Uterus (tissue), 4 donors: ENCODE data around the gene PURA. TPM values are rescaled to one million over a fixed set of nuclear protein-coding genes. Genes with fewer than 3 reads are reported as not detected.
A peak's percentile ranks its signal among the peaks of the same experiment; 100 is the strongest.
"Not testable (repeated sequence)": the region's sequence is repeated elsewhere in the genome, so short reads cannot be mapped to it uniquely, and the experiment has no call there.

Experiments
- DNase-seq, 2 donors: peaks; one replicate each; pipeline ENCODE4 v3.0.0-alpha.2; 2019 to 2020
- H3K27ac ChIP-seq, 2 donors: fragments of 200-600 bp; sonication (generic); 1 replicate in 1 of 2; 2 replicates in 1 of 2; pipeline ENCODE4 v1.5.1; 2016 to 2018
- H3K27me3 ChIP-seq, 2 donors: fragments of 200-600 bp; sonication (generic); one replicate each; pipeline ENCODE4 v1.5.1; 2018 to 2019; ENCODE audit warnings: control low read depth in 1 of 2
- H3K36me3 ChIP-seq, 2 donors: fragments of 200-600 bp; sonication (generic); one replicate each; pipeline ENCODE4 v1.5.1; 2019; ENCODE audit warnings: control low read depth in 1 of 2
- H3K4me1 ChIP-seq, 2 donors: fragments of 200-600 bp; sonication (generic); one replicate each; pipeline ENCODE4 v1.5.1; 2018 to 2019; ENCODE audit warnings: control low read depth in 1 of 2
- H3K4me3 ChIP-seq, 2 donors: fragments of 200-600 bp; sonication (generic); 1 replicate in 1 of 2; 2 replicates in 1 of 2; pipeline ENCODE4 v1.5.1; 2018 to 2019; ENCODE audit warnings: mild to moderate bottlenecking in 1 of 2
- H3K9me3 ChIP-seq, 2 donors: fragments of 200-600 bp; sonication (generic); one replicate each; pipeline ENCODE4 v1.5.1; 2019; ENCODE audit warnings: control low read depth in 1 of 2
- CTCF ChIP-seq, 4 experiments: fragments of 200-600 bp in 2 of 4; fragments of 450-650 bp in 2 of 4; sonication (generic) in 2 of 4; IDR thresholded peaks; one replicate each; pipeline ENCODE4 v1.5.1; 2016 to 2019; ENCODE audit warnings: antibody characterized with exemption in 4 of 4, mild to moderate bottlenecking in 2 of 4, moderate library complexity in 1 of 4
- POLR2A ChIP-seq, 2 donors: fragments of 450-650 bp; IDR thresholded peaks; one replicate each; pipeline ENCODE4 v1.6.1; 2016; ENCODE audit warnings: antibody characterized with exemption in 2 of 2, mild to moderate bottlenecking in 1 of 2, moderate library complexity in 1 of 2
- intact Hi-C: fragments of 100-400 bp; cut with DNase I; formaldehyde crosslinking; loops from one replicate; pipeline ENCODE4 v1.15.1; 2023; ENCODE audit warnings: low total_unique reads
- total RNA-seq, 4 donors: library from RNA; depleted of rRNA in 3 of 4; stranded (reverse); fragments of >200 nt in 3 of 4; gene quantifications; one replicate each; pipeline versions ENCODE4 v1.1.0 to v1.2.4, GENCODE V29; 2014 to 2023
- donor health status: DM: yes; HTN: yes; CAD: no.

Gene PURA
- total RNA-seq, 4 donors from 2014 or later, result 16.1 to 48.9 (median 22.2) TPM

GRCh38 chr5:140153255-140153654 lies 39.3 kb downstream of the PURA start:
- intact Hi-C loops, result loop anchor here (5.0 to 10.0 kb wide), 2 partner anchors 81 to 368 kb away; no protein-coding TSS in a partner anchor
- Histone ChIP-seq H3K27ac (no peak overlapping the region), H3K4me1 (peaks cover 0 to 3% of the 10 kb centered on the region in 2 donors), H3K36me3 (no peaks in the 10 kb centered on the region), H3K9me3 (no peaks in the 10 kb centered on the region), H3K4me3 (no peak overlapping the region), H3K27me3 (no peaks in the 10 kb centered on the region)
- no peak for DNase-seq
- no peak for TF ChIP-seq POLR2A (IDR thresholded peaks at IDR 0.05)
- TF ChIP-seq CTCF (IDR thresholded peaks at IDR 0.05), result no peak

GRCh38 chr5:140153905-140154304 lies 40.0 kb downstream of the PURA start:
- H3K36me3 ChIP-seq, result no peaks in the 10 kb centered on the region
- intact Hi-C loops, result loop anchor here (5.0 to 10.0 kb wide), 2 partner anchors 82 to 369 kb away; no protein-coding TSS in a partner anchor

GRCh38 chr5:140154710-140155381 lies 40.9 kb downstream of the PURA start:
- not testable (repeated sequence) for DNase-seq, H3K27ac ChIP-seq, H3K27me3 ChIP-seq, H3K36me3 ChIP-seq, H3K9me3 ChIP-seq, H3K4me1 ChIP-seq, H3K4me3 ChIP-seq
- intact Hi-C loops, result loop anchor here (5.0 to 10.0 kb wide), 2 partner anchors 83 to 370 kb away; no protein-coding TSS in a partner anchor

More at GRCh38 chr5:140153905-140154304, 40.0 kb downstream of the PURA start:
- TF ChIP-seq POLR2A (IDR thresholded peaks at IDR 0.05) (no peak), CTCF (IDR thresholded peaks at IDR 0.05) (no peak)
- Histone ChIP-seq H3K27ac (no peak overlapping the region), H3K4me3 (no peak overlapping the region), H3K9me3 (no peaks in the 10 kb centered on the region), H3K4me1 (peaks cover 0 to 3% of the 10 kb centered on the region in 2 donors), H3K27me3 (no peaks in the 10 kb centered on the region)
- DNase-seq, result no peak

- intact Hi-C loops, result loop anchor here (10.0 kb wide), 1 partner anchor 372 kb away; no protein-coding TSS in a partner anchor
- DNase-seq, result peak; percentile 88 to 89
- Histone ChIP-seq H3K36me3 (no peaks in the 10 kb centered on the region), H3K4me1 (peaks cover 0 to 3% of the 10 kb centered on the region in 2 donors), H3K9me3 (no peaks in the 10 kb centered on the region), H3K27ac (peak overlapping the region in 1 of 2 donors; percentile 59), H3K27me3 (no peaks in the 10 kb centered on the region), H3K4me3 (peak overlapping the region; percentile 6 to 20)
- peak; percentile 92 to 95 (median 94) for TF ChIP-seq CTCF (IDR thresholded peaks at IDR 0.05)
- TF ChIP-seq POLR2A (IDR thresholded peaks at IDR 0.05), result no peak
Observed at GRCh38 chr5:140157032-140157781, 43.3 kb downstream of the PURA start.

- no peaks in the 10 kb centered on the region for H3K9me3 ChIP-seq
- TF ChIP-seq CTCF (IDR thresholded peaks at IDR 0.05), result no peak
- no peak for TF ChIP-seq POLR2A (IDR thresholded peaks at IDR 0.05)
- H3K36me3 ChIP-seq, result no peaks in the 10 kb centered on the region
- H3K4me1 ChIP-seq, result peaks cover 0 to 3% of the 10 kb centered on the region in 2 donors
- H3K4me3 ChIP-seq, result no peak overlapping the region
- no peak overlapping the region for H3K27ac ChIP-seq
- no peaks in the 10 kb centered on the region for H3K27me3 ChIP-seq
- no peak for DNase-seq
- intact Hi-C loops, result loop anchor here (10.0 kb wide), 1 partner anchor 374 kb away; no protein-coding TSS in a partner anchor
Observed at GRCh38 chr5:140159014-140159927, 45.4 kb downstream of the PURA start.
